Panc1 (cell line): ENCODE data around the gene CKAP5. TPM values are rescaled to one million over a fixed set of nuclear protein-coding genes. Genes with fewer than 3 reads are reported as not detected.

Source experiments
- ATAC-seq: fragments of 200-7000 bp; cut with Tn5 transposase; 2 replicates; pipeline ENCODE4 v1.9.1; 2020; ENCODE audit warnings: mild to moderate bottlenecking, moderate library complexity
- BruUV-seq: library from RNA; stranded (reverse); fragments of 400-500 nt; replicated peaks from 2 replicates; lab custom pipeline; 2021; lab: Mats Ljungman, UMichigan
- CTCF ChIA-PET: fragments of 300-600 bp; sonication (Branson Sonifier 250); formaldehyde crosslinking; loops from one replicate; lab custom pipeline; 2022; ENCODE audit warnings: antibody characterized with exemption; lab: Charles Lee
- POLR2A ChIA-PET: fragments of 300-600 bp; sonication (Branson Sonifier 250); formaldehyde crosslinking; loops from one replicate; lab custom pipeline; 2022; ENCODE audit warnings: antibody characterized with exemption; lab: Charles Lee
- DNase-seq: peaks from one replicate; pipeline ENCODE4 v3.0.0-alpha.2; 2010; ENCODE audit warnings: low read depth, low spot score
- H3K27ac ChIP-seq: 2 replicates; pipeline ENCODE4 v1.5.1; 2011; ENCODE audit warnings: mild to moderate bottlenecking, low read length, inconsistent platforms
- H3K27me3 ChIP-seq: fragments of 200-500 bp; sonication (Bioruptor generic); 2 replicates; pipeline ENCODE4 v1.6.0; 2014; ENCODE audit warnings: low read length, inconsistent platforms; ENCODE audit not compliant: control insufficient read depth, insufficient read depth
- H3K36me3 ChIP-seq: fragments of 200-500 bp; sonication (Bioruptor generic); 2 replicates; pipeline ENCODE4 v1.5.1; 2014; ENCODE audit warnings: inconsistent platforms, mild to moderate bottlenecking, low read length, moderate library complexity; ENCODE audit not compliant: control insufficient read depth, insufficient read depth
- H3K4me1 ChIP-seq: 2 replicates; pipeline ENCODE4 v1.5.1; 2011; ENCODE audit warnings: inconsistent platforms, mild to moderate bottlenecking, low read length, moderate library complexity; ENCODE audit not compliant: control insufficient read depth, insufficient read depth
- H3K4me3 ChIP-seq, 2 experiments: 2 replicates each; pipeline ENCODE4 v1.5.1; 2011 to 2012; ENCODE audit warnings: low read depth in 2 of 2, low read length in 2 of 2, mild to moderate bottlenecking in 2 of 2, inconsistent platforms in 1 of 2, moderate library complexity in 1 of 2
- H3K9me3 ChIP-seq: fragments of 200-500 bp; sonication (Bioruptor generic); 2 replicates; pipeline ENCODE4 v1.5.1; 2014; ENCODE audit warnings: low read depth, mild to moderate bottlenecking, inconsistent platforms, low read length, moderate library complexity; ENCODE audit not compliant: control insufficient read depth, insufficient read depth
- POLR2AphosphoS5 ChIP-seq: IDR thresholded peaks from 2 replicates; pipeline ENCODE4 v1.6.1; 2012; ENCODE audit warnings: mild to moderate bottlenecking, low read depth, low read length, moderate library complexity
- REST ChIP-seq, 2 experiments: IDR thresholded peaks; 2 replicates each; pipeline ENCODE4 v1.6.1; 2011 to 2012; ENCODE audit warnings: low read depth in 2 of 2, control low read depth in 1 of 2, low read length in 1 of 2, mild to moderate bottlenecking in 1 of 2, moderate library complexity in 1 of 2; ENCODE audit not compliant: insufficient read depth in 1 of 2
- SIN3A ChIP-seq: IDR thresholded peaks from 2 replicates; pipeline ENCODE4 v1.6.1; 2012; ENCODE audit warnings: low read depth, mild to moderate bottlenecking, low read length, moderate library complexity, borderline replicate concordance; ENCODE audit not compliant: insufficient read depth
- TCF7L2 ChIP-seq: IDR thresholded peaks from 2 replicates; pipeline ENCODE4 v1.6.1; 2011; ENCODE audit warnings: mild to moderate bottlenecking, low read depth, low read length, inconsistent platforms
- in situ Hi-C: cut with HindIII; loops from 2 replicates; pipeline ENCODE4 v1.10.0; 2016; ENCODE audit warnings: low sequenced_read_pairs, low pct_unique_long_range_greater_than_20kb
- intact Hi-C: fragments of 100-400 bp; cut with micrococcal nuclease; formaldehyde crosslinking; loops from one replicate; pipeline ENCODE4 v1.10.0; 2022; ENCODE audit not compliant: unreplicated experiment
- total RNA-seq: library from RNA; stranded (reverse); gene quantifications from one replicate; pipeline ENCODE4 v1.2.1, GENCODE V29; 2021; ENCODE audit not compliant: unreplicated experiment
- TF ChIP-seq, protein P1 (sequence below): fragments of 450-650 bp; IDR thresholded peaks from 2 replicates; pipeline ENCODE4 v1.5.1; 2017; ENCODE audit warnings: mild to moderate bottlenecking

CKAP5 gene
- total RNA-seq, 1 experiment from 2014 or later, result 191 TPM

- ChIA-PET CTCF (interaction anchor here (0.6 kb wide), 1 partner anchor 347 kb away, joined by 3 read pairs; no protein-coding TSS in a partner anchor), POLR2A (interaction anchor here (0.6 to 0.7 kb wide), 2 partner anchors 37 to 103 kb away, joined by 3 to 6 read pairs; no protein-coding TSS in a partner anchor)
- intact Hi-C loops, result no loop called here
- ATAC-seq (no peak), DNase-seq (no peak)
- no peaks in the 10 kb centered on the region; the same call in 1 of the 2 replicates for H3K36me3 ChIP-seq
- H3K27me3 ChIP-seq, result no peaks in the 10 kb centered on the region
- in situ Hi-C loops, result no loop called here
- H3K9me3 ChIP-seq, result no peaks in the 10 kb centered on the region
- no peak overlapping the region for H3K27ac ChIP-seq
- no TSS peak for BruUV-seq
- H3K4me1 ChIP-seq, result peaks cover 7% of the 10 kb centered on the region
- TF ChIP-seq REST (IDR thresholded peaks at IDR 0.05; ENCODE audit: insufficient read depth in 1 of 2, low read depth in 2 of 2, low read length in 1 of 2) (no peak), TCF7L2 (no peak)
- TF ChIP-seq, protein P1, sequence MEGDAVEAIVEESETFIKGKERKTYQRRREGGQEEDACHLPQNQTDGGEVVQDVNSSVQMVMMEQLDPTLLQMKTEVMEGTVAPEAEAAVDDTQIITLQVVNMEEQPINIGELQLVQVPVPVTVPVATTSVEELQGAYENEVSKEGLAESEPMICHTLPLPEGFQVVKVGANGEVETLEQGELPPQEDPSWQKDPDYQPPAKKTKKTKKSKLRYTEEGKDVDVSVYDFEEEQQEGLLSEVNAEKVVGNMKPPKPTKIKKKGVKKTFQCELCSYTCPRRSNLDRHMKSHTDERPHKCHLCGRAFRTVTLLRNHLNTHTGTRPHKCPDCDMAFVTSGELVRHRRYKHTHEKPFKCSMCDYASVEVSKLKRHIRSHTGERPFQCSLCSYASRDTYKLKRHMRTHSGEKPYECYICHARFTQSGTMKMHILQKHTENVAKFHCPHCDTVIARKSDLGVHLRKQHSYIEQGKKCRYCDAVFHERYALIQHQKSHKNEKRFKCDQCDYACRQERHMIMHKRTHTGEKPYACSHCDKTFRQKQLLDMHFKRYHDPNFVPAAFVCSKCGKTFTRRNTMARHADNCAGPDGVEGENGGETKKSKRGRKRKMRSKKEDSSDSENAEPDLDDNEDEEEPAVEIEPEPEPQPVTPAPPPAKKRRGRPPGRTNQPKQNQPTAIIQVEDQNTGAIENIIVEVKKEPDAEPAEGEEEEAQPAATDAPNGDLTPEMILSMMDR, result no peak
- H3K4me3 ChIP-seq, result no peak overlapping the region
These were observed 7.6 kb downstream of the CKAP5 start for GRCh38 chr11:46838501-46838900.

DNA sequence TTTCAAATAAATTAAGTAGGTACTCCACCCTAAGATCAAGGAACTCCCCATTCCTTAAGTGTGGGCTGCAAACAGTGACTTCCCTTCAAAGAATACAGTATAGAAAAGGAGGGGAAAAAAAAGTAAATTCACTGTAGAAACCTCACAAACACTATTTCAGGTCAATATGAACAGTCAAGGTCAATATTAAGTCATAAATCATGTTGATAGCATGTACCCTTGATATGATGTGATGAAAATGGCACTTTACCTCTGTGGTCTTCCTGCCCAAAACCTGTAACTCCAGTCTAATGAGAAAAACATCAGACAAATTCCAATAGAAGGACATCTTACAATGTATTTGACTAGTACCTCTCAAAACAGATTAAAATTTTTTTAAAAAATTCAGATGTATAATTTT is 8.2 kb downstream of the CKAP5 start:
- Histone ChIP-seq H3K27ac (no peak overlapping the region), H3K4me3 (no peak overlapping the region), H3K27me3 (no peaks in the 10 kb centered on the region), H3K36me3 (no peaks in the 10 kb centered on the region; the same call in 1 of the 2 replicates), H3K9me3 (no peaks in the 10 kb centered on the region), H3K4me1 (peaks cover 4% of the 10 kb centered on the region)
- in situ Hi-C loops (no loop called here), intact Hi-C loops (no loop called here)
- DNase-seq (no peak), ATAC-seq (no peak)
- ChIA-PET CTCF (no interaction called here), POLR2A (no interaction called here)
- no TSS peak for BruUV-seq
- TF ChIP-seq REST (IDR thresholded peaks at IDR 0.05; ENCODE audit: insufficient read depth in 1 of 2, low read depth in 2 of 2, low read length in 1 of 2) (no peak), TCF7L2 (no peak), POLR2AphosphoS5 (no peak), SIN3A (no peak)
- TF ChIP-seq, protein P1, result no peak
